ENCODE measurements around the gene EFL1. TPM values are rescaled to one million over a fixed set of nuclear protein-coding genes. Genes with fewer than 3 reads are reported as not detected.
"Not testable (repeated sequence)": the region's sequence is repeated elsewhere in the genome, so short reads cannot be mapped to it uniquely, and the experiment has no call there.

Gene EFL1
- total RNA-seq (2014; rRNA removed; shearing (Covaris generic)) = 46.4 and 58.7 TPM in 2 replicates
- polyA plus RNA-seq (2016; fragmentation: Nextera tagmentation; extraction: Ambion mirVana) = 11.8 and 15.4 TPM in 2 replicates
- long read RNA-seq, partial matches to known transcripts = 7 of 10 reads
- long read RNA-seq, other reads (novel, unspliced or antisense) = 2 of 10 reads

- Histone ChIP-seq H2AFZ (peak within 1 kb of the TSS; percentile 73), H3K4me2 (peak within 1 kb of the TSS; percentile 90), H3K27me3 (ENCODE audit: insufficient read depth) (no peaks in the 10 kb centered on the region), H3K4me1 (ENCODE audit: insufficient read depth) (peaks cover 49% of the 10 kb centered on the region), H3K27ac (ENCODE audit: low read depth) (no peak within 1 kb of the TSS), H4K20me1 (replicated peaks; ENCODE audit: insufficient read depth) (peaks cover 4% of the 10 kb centered on the region; the same call in 1 of the 2 replicates), H3F3A (replicated peaks; ENCODE audit: low read depth) (no peaks in the 10 kb centered on the region), H3K79me2 (replicated peaks; ENCODE audit: insufficient read depth) (peaks cover 28% of the 10 kb centered on the region), H3K4me3 (peak within 1 kb of the TSS; percentile 82), H3K9me2 (ENCODE audit: insufficient read depth) (no peaks in the 10 kb centered on the region), H3K36me3 (ENCODE audit: insufficient read depth) (peaks cover 14% of the 10 kb centered on the region; the same call in 1 of the 2 replicates)
- peak; percentile 93 for ATAC-seq
- H3K4me1 Mint-ChIP-seq = peaks cover 36% of the 10 kb centered on the region
- TF ChIP-seq ZNF462 (CRISPR knock-in tag; IDR thresholded peaks at IDR 0.05) (no peak), POLR2AphosphoS5 (IDR thresholded peaks at IDR 0.05; ENCODE audit: low read depth) (peak; percentile 92), REST (IDR thresholded peaks at IDR 0.05; ENCODE audit: unreplicated experiment) (no peak), ETS1 (IDR thresholded peaks at IDR 0.05) (peak; percentile 35; the same call in 1 of the 2 replicates), CREB1 (CRISPR knock-in tag; IDR thresholded peaks at IDR 0.05; ENCODE audit: low read depth) (peak; percentile 76), NANOG (IDR thresholded peaks at IDR 0.05; ENCODE audit: borderline replicate concordance) (no peak), JUNB (IDR thresholded peaks at IDR 0.05; ENCODE audit: unreplicated experiment) (no peak), EZH2 (IDR thresholded peaks at IDR 0.05; ENCODE audit: low read depth, unreplicated experiment) (no peak)
- H3K36me3 Mint-ChIP-seq (ENCODE audit: low read depth) = peaks cover 6% of the 10 kb centered on the region; the same call in 2 of the 3 replicates
- peaks cover 2% of the 10 kb centered on the region for H3K27me3 Mint-ChIP-seq (ENCODE audit: insufficient read depth, low read depth, poor library complexity)
- DNase-seq (ENCODE audit: low spot score) = peak; percentile 90
- H3K27ac Mint-ChIP-seq = peak within 1 kb of the TSS; percentile 68
- H3K9me3 Mint-ChIP-seq = no peaks in the 10 kb centered on the region
- peak within 1 kb of the TSS; percentile 96 for H3K4me3 Mint-ChIP-seq
These were observed at the start of gene EFL1, which contains the start of gene SAXO2 for GRCh38 chr15:82262422-82263026. TSS of gene EFL1 (minus strand) at chr15:82262734. CDS start at chr15:82261778, 956 bp downstream. TSS of gene SAXO2 (plus strand) at chr15:82262818. CDS start at chr15:82262880, 62 bp downstream.

- not testable (repeated sequence) for H3K79me2 ChIP-seq (replicated peaks; ENCODE audit: insufficient read depth); DNase-seq (ENCODE audit: low spot score); H3K9me2 ChIP-seq (ENCODE audit: insufficient read depth); ATAC-seq; H3K4me2 ChIP-seq; H3K27me3 Mint-ChIP-seq (ENCODE audit: insufficient read depth, low read depth, poor library complexity); H2AFZ ChIP-seq; H3K9me3 Mint-ChIP-seq; H3K27ac Mint-ChIP-seq; H4K20me1 ChIP-seq (replicated peaks; ENCODE audit: insufficient read depth); H3K4me3 ChIP-seq; H3K36me3 Mint-ChIP-seq (ENCODE audit: low read depth); H3K4me1 Mint-ChIP-seq; H3K27me3 ChIP-seq (ENCODE audit: insufficient read depth); H3K4me3 Mint-ChIP-seq; H3F3A ChIP-seq (replicated peaks; ENCODE audit: low read depth); H3K27ac ChIP-seq (ENCODE audit: low read depth); H3K36me3 ChIP-seq (ENCODE audit: insufficient read depth); H3K4me1 ChIP-seq (ENCODE audit: insufficient read depth)
These were observed 48.8 kb upstream of the EFL1 start for GRCh38 chr15:82311321-82311720.

Measured in GM23338 (cell line).